Ishikawa (cell line): ENCODE results near the gene ANGPTL7.

ENCODE experiments used
- EP300 ChIP-seq: IDR thresholded peaks from 2 replicates; pipeline ENCODE4 v1.6.1; 2012; ENCODE audit warnings: borderline replicate concordance
- YY1 ChIP-seq: IDR thresholded peaks from 2 replicates; pipeline ENCODE4 v1.6.1; 2012; ENCODE audit warnings: low read depth

- no peak for TF ChIP-seq EP300
- no peak for TF ChIP-seq YY1
Observed at GRCh38 chr1:11193376-11193775, 4.2 kb downstream of the ANGPTL7 start.
